ENCODE results near the gene EP400.

Gene EP400

DNA sequence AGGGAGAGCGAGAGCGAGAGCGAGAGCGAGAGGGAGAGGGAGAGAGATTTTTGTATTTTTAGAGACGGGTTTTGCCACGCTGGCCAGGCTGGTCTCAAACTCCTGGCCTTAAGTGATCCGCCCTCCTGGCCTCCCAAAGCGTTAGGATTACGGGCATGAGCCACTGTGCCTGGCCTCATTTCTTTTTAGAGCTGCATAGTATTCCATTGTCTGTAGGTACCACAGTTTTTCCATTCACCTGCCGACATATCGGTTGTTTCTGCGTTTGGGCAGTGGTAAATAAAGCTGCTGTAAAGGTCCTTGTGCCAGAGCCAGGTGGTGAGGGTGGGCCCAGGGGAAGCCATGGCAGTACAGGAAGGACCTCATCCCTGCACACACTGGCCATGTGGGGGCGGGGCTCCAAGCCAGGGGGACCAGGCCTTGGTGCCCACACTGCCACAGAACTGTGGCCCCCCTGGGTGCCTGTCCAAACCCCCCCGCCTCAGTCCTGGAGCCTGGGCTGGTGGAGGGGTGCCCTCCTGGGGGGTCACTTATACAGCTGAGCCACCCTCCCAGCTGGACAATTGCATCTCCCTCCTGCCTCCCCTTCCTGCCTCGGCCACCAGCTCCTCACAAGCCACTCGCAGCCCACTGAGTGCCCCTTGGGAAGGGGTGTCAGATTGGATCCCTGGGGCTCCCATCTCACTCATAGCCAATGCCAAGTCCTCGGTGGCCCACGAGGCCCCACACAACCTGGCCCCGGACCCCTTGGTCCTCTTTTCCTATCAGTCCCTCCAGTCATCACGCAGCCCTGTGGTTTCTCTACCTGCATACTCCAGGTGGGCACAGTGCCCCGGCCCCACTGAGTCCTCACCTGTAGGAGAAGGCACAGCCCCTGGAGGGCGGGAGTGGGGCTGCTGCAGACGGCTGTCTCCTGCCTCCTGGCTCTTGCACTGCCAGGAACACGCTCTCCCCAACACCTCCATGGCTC is 22.3 kb upstream of the EP400 start:
- DNase-seq (ENCODE audit: low read depth, low spot score), result no peak

DNA sequence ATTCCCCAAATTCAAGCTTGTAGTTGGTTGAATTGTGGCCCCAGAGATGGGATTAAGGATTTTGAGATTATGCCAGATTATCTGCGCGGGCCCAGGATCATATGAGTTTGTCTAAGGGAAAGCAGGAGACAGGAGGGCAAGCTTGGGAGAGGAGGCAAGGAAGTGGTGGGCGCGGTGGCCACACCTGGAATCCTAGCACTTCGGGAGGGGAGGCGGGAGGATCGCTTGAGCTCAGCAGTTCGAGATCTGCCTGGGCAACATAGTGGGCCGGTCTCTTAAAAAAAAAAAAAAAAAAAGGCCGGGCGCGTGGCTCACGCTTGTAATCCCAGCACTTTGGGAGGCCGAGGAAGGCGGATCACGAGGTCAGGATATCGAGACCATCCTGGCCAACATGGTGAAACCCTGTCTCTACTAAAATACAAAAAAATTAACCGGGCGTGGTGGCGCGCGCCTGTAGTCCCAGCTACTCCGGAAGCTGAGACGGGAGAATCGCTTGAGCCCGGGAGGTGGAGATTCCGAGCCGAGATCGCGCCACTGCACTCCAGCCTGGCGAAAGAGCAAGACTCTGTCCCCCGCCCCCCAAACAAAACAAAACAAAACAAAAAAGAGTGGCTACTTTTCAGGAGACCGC is 21.5 kb upstream of the EP400 start:
- no peak for DNase-seq (ENCODE audit: low read depth, low spot score)

DNA sequence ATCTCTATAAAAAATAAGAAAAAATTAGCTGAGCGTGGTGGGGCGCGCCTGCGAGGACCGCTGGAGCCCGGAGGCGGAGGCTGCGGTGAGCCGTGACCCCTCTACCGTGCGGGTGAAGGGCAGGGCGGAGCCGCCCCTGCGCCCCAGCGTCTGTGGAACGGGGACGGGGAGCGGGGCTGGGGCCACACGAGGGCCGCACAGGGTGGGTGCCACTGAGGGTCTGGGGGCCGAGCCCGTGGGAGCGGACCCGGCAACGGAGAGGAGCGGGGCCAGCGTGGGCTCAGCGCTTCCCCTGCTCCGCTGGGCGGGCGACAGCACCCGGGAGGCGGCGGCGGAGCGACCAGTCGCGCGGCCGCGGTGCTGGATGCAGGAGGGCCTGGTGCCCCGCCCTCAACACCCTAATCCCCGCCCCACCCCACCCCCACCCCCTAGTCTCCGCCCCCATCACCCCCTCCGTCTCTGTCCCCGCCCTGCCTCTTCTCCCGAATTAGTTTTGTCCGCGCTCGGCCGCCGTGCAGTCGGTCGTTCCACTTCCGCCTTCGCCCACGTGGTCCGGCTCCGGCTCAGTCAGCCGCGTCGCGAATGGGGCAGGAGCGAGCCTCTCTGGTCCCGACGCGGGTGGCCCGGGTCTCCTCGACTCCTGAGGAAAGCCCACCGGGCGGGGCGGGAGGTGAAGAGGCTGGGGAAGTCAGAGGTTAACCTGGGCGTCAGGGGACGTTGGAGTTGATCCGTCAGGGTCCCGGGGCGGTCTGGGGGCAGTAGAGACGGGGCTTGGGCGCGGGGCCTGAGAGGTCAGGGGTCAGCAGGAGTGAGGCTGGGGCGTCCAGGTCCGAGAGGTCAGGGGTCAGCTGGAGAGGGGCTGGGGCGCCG is 20.8 kb upstream of the EP400 start, which contains the start of gene PUS1:
Gene PUS1 (plus strand): TSS at position 566 of the 870 bp plus-strand sequence. CDS start 447 bp downstream, outside the sequence.
- DNase-seq (ENCODE audit: low read depth, low spot score), result peak; percentile 63

DNA sequence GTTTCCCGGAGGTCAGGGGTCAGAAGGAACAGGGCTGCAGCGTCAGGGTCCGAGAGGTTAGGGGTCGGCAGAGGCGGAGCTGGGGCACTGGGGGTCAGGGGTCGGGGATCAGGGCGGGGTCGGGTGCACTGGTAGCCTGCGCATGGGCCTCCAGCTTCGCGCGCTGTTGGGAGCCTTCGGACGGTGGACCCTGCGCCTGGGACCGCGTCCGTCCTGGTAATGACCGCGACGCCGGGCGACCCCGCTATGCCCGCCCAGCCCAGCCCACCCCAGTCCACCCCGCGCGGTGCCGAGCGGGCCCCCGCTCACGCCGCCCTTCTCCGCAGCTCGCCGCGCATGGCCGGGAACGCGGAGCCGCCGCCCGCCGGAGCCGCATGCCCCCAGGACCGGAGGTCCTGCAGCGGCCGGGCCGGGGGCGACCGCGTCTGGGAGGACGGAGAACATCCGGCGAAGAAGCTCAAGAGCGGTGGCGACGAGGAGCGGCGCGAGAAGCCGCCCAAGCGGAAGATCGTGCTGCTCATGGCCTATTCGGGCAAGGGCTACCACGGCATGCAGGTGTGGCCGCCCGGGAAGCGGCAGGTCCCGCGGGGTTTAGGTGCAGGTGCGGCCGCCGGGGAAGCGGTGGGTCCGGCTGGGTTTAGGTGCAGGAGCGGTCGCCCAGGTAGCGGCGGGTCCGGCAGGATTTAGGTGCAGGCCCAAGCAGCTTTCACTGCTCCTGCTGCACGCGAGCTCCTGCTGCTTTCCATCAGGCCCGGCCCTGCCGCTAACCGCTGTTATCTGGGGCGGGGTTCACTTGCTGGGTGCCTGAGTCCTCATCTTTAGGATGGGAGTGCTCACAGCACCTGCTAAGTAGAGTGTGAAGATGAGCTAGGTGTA is 19.9 kb upstream of the EP400 start:
- DNase-seq (ENCODE audit: low read depth, low spot score), result no peak

DNA sequence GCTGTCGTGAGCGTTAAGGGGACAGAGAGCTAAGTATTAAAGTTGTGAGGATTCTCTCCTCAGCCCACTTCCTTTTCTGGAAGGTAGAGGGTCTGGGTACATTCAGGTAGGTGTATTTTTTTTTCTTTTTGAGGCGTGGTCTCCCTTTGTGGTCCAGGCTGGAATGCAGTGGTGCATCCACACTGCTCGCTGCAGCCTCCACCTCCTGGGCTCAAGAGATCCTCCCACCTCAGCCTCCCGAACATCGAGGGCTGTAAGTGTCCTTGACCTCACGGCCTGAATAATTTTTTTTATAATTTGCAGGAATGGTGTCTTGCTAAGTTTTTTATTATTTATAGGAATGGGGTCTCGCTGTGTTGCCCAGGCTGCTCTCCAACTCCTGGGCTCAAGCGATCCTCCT is 19.2 kb upstream of the EP400 start:
- no peak for DNase-seq (ENCODE audit: low read depth, low spot score)

DNA sequence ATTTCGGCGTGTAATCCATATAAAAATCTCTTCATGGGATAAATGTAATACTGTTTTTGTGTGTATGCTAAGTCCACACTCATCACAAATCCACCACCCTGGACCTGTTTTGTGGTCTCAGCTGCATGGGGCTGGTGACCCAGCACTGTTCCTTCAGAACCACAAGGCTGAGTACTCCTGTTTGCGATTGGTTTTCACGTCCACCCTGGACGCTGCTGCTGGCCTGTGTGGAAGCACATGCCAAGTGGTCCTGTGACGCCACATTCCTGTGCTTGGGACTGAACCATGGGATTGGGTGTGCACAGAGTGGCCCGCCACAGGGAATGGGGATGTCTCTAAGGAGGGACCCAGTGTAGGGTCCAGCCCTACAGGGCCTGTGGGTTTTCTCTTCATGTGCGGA is 16.4 kb upstream of the EP400 start:
- DNase-seq (ENCODE audit: low read depth, low spot score), result no peak

DNA sequence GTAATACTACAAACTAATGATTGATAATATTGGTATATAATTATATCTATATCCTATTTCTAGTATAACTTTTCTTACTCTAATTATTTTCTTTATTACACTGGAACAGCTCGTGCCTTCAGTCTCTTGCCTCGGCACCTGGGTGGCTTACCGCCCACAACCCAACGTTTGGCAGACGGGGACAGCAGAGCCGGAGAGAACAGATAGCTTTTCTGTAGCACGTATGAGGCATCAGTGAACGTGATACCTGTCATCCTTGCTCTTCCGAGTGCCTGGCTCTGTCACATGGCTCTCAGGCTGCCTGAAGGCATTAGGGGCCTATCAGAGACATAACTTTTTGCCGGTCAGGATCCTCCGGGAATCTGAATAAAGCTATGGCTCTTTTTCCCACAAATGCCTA is 15.2 kb upstream of the EP400 start:
- DNase-seq (ENCODE audit: low read depth, low spot score), result no peak

DNA sequence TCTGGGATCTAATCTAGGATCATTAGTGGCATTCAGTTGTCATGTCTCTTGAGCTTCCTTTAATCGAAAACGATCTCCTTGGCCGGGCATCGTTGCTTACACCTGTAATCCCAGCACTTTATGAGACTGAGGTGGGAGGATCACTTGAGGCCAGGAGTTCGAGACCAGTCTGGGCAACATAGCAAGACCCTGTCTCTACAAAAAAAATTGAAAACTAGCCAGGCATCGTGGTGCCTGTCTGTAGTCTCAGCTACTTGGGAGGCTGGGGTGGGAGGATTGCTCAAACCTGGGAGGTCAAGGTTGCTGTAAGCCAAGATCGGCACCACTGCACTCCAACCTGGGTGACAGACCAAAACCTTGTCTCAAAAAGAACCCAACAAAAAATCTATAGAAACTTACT is 11.7 kb upstream of the EP400 start:
- DNase-seq (ENCODE audit: low read depth, low spot score), result no peak

DNA sequence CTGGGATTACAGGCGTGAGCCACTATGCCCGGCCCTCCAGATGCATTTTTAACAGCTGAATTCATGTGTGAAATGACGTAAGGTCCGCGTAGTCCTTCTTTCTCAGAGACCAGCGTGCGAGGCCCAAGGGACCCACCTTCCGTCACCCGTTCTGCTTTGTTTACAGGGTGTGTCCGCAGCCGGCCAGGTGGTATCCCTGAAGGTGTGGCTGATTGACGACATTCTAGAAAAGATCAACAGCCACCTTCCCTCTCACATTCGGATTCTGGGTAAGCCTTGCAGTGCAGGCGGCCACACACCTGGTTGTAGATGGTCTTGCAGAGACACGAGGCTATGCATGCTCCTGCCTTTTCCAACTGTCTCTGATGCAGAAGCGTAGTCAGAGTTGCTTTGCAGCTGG is 10.7 kb upstream of the EP400 start:
- DNase-seq (ENCODE audit: low read depth, low spot score), result no peak

DNA sequence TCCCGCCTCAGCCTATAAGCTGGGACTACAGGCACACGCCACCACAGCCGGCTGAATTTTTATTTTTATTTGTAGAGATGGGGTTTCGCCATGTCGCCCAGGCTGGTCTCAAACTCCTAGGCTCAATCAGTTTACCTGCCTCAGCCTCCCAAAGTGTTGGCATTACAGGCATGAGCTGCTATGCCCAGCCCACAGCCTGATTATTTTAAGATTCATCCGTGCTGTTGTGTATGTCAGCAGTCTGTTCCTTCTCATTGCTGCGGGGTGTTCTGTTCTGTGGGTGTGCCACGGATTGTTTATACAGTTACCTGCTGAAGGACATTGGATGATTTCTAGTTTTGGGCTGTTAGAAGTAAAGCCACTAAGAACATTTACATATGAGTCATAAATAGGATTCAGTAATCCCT is 9.6 kb upstream of the EP400 start:
- no peak for DNase-seq (ENCODE audit: low read depth, low spot score)

DNA sequence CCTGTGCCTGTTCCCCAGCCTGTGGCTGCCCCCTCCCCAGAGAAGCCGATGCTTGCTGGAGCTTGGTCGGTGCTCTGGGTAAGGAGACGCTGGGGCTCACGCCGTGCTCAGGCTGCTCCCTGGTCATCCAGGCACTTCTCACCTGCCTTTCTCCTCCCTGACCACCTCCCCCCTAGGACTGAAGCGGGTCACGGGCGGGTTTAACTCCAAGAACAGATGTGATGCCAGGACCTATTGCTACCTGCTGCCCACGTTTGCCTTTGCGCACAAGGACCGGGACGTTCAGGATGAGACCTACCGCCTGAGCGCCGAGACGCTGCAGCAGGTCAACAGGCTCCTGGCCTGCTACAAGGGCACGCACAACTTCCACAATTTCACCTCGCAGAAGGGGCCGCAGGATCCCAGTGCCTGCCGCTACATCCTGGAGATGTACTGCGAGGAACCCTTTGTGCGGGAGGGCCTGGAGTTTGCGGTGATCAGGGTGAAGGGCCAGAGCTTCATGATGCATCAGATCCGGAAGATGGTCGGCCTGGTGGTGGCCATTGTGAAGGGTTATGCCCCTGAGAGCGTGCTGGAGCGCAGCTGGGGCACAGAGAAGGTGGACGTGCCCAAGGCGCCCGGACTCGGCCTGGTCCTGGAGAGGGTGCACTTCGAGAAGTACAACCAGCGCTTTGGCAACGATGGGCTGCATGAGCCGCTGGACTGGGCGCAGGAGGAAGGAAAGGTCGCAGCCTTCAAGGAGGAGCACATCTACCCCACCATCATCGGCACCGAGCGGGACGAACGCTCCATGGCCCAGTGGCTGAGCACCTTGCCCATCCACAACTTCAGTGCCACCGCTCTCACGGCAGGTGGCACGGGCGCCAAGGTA is 8.4 kb upstream of the EP400 start:
- DNase-seq (ENCODE audit: low read depth, low spot score), result no peak

DNA sequence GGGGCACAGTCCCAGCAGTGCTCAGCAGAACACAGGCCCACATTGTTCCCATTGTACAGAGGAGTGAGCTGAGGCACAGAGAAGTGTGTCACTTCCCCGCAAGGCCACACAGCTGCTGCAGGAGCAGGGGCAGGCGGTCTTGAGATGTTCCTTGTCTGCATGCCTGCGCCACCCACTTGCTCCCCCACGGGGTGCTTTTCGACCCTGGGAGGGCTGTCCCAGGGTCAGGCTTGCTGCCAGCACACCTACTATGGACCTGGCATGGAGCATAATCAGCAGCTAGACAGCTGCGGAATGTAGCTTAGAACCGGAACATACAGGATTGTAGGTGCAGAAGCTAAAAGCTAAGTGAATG is 7.8 kb upstream of the EP400 start:
- no peak for DNase-seq (ENCODE audit: low read depth, low spot score)

DNA sequence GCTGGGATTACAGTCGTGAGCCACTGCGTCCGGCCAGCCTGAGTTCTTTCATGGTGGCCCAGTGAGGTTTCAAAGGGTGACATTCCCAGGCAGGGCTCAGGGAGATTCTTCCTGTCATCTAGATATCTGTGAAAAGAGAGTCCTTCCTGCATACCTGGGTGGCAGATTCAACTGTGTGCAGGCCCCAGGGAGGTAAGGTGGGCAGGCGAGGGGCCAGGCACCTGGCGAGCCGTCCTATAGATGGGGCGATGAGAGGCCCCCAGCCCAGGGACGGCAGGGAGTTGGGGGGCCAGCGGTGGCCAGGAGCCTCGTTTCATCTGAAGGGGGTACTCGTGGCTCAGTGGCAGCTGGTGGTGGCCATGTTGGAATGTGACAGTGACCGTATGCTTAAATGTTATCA is 7.1 kb upstream of the EP400 start:
- no peak for DNase-seq (ENCODE audit: low read depth, low spot score)

DNA sequence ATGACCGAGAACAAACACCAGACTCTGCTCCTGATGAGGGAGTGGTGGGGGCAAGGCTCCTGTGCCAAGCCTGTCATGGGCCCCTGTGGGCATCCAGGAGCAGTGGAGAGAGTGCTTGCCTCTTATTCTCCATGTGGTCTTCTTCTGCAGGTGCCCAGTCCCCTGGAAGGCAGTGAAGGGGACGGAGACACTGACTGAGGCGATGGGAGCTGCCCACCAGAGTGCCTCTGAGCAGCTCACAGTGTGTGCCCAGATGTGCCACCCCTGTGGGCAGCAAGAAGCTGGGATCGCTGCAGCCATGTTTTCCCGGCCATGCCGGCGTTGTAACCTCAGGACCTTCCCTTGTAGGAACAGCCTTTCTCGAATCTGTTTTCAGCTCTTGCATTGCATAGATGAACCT is 6.4 kb upstream of the EP400 start:
- DNase-seq (ENCODE audit: low read depth, low spot score), result no peak

DNA sequence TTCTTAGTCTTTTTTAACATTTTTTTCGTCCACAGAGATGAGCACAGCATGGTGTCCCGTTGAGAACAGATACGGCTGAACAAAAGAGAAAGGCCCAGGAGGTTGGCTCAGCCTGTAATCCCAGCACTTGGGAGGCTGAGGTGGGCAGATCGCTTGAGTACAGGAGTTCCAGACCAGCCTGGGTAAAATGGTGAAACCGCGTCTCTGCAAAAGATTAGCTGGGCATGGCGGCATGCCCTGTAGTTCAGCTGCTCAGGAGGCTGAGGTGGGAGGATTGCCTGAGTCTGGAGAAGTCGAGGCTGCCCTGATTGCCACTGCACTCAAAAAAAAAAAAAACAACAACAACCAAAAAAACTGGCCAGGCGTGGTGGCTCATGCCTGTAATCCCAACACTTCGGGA is 5.9 kb upstream of the EP400 start:
- no peak for DNase-seq (ENCODE audit: low read depth, low spot score)

DNA sequence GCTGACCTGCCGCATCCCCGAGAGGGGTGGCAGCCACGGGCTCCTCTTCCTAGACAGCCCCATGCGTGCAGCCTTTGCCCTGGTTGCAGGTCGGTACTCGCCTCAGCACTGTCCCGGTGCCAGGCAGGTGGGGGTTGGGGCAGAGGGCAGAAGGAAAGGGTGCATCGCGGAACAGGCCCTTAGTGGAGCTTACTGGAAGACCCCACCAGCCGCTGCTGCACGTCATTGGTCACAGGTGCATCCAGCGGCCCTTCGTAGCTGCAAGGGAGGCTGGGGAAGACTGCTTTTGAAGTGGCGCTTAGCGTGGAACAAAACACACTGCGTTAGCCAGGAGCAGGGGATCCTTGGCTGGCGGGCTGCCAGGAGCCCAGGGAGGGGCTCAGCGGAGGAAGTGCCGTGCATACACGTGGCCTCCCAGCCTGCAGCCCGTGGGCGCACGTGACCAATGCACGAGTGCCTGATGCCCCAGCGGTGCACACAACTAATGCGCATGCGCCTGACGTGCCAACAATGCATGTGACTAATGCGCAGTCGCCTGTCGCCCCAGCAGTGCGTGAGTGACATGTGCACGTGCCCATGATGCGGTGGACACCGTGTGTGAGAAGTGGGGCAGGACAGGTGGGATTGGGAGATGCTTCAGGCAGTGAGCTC is 5.0 kb upstream of the EP400 start:
- no peak for DNase-seq (ENCODE audit: low read depth, low spot score)

DNA sequence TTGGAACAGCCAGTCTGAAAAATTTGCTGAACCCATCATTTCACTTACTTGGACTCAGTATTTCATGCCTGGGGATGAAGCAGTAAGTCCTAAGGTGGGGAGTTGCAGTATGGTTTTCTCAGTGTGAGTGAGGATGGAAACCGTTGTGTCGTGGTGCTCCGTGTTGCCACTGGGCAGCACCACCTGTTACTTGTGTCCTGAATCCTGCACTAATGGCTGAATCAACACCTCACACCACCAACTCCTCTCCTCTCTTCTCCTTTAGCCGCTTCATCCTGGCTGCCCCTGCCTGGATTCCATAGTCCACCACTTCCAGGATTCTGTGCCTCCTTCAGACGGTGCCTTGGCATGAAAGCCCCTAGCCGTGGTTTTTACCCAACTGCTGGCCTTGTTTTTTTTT is 3.0 kb upstream of the EP400 start:
- no peak for DNase-seq (ENCODE audit: low read depth, low spot score)

DNA sequence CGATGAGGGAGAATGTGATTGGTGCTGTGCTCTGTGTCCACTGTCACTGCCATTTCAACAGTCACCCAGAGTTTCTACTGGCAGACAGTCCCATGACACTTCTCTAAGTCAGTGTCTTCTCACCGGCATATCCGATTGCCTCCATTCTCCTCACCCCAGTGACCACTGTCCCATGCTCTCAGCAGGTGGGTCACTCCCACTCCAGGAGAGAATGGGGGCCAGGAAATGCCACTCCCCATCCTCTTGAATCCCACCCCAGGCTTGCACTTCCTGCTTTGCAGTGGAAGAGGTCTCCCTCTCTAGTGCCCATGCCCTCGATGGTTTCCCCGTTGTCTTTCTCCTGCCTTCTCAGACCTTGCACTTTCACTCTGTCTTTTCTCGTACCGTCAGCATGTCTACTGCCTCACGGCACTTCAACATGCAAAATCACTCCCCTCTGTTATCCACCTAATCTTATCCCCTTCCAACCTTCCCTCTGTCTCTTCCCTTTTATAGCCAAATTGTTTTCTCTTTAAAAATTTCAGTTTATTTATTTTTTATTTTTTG is 2.2 kb upstream of the EP400 start:
- no peak for DNase-seq (ENCODE audit: low read depth, low spot score)

DNA sequence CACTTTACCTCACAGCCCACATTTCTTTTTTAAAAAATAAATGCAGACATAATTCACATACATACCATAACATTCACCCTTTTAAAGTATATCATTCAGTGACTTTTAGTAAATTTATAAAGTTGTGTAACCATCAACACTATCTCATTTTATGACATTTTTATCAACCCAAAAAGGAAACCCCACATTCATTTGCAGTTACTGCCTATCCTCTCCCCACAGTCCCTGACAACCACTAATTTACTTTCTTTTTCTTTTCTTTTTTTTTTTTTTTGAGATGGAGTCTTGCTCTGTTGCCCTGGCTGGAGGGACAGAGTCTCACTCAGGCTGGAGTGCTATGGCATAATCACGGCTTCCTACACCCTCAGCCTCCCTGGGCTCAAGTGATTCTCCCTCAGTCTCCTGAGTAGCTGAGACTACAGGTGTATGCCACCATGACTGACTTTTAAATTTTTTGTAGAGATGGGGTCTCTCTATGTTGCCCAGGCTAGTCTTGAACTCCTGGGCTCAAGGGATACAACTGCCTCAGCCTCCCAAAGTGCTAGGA is 1.5 kb upstream of the EP400 start:
- no peak for DNase-seq (ENCODE audit: low read depth, low spot score)
